ENCODE results near the gene MDFIC. TPM values are rescaled to one million over a fixed set of nuclear protein-coding genes. Genes with fewer than 3 reads are reported as not detected.

Gene MDFIC
- polyA plus RNA-seq, 1 donor (not counting 4 experiments of a cell fraction or from before 2014, with no cell fraction given) = 8.5 TPM

DNA sequence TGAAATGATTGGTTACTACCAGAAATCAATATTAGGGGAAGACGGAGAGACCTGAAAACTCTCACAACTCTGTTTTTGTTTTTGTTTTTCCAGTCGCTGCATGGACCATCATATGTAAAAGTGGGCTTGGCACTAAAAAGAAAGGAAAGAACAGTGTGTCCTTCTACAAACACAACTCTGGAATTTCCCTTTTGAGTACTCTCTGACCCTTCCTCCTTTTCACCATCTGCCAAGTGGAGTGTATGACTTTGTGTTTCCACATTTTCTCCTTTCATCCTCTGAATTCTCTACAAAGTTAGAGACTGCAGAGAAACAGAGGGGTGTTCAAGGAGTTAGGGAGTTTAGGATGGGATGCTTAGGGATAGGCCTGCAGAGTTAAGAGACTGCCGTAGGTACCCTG lies 92.0 kb downstream of the MDFIC start:
- no peaks in the 10 kb centered on the region for H3K36me3 ChIP-seq (ENCODE audit: control insufficient read depth in 2 of 2, extremely low read depth in 1 of 2, insufficient read depth in 2 of 2, low read length in 2 of 2)
- H2AFZ ChIP-seq (ENCODE audit: control insufficient read depth, low read length) = no peak overlapping the region
- H3K4me1 ChIP-seq (ENCODE audit: control insufficient read depth, extremely low read depth, insufficient read depth, low read length) = no peaks in the 10 kb centered on the region
- no peaks in the 10 kb centered on the region for H3K9me1 ChIP-seq (ENCODE audit: control insufficient read depth, extremely low read depth, insufficient read depth, low read length)
- no peak for TF ChIP-seq EZH2 (IDR thresholded peaks at IDR 0.05; ENCODE audit: low read length)
- TF ChIP-seq, protein P1, sequence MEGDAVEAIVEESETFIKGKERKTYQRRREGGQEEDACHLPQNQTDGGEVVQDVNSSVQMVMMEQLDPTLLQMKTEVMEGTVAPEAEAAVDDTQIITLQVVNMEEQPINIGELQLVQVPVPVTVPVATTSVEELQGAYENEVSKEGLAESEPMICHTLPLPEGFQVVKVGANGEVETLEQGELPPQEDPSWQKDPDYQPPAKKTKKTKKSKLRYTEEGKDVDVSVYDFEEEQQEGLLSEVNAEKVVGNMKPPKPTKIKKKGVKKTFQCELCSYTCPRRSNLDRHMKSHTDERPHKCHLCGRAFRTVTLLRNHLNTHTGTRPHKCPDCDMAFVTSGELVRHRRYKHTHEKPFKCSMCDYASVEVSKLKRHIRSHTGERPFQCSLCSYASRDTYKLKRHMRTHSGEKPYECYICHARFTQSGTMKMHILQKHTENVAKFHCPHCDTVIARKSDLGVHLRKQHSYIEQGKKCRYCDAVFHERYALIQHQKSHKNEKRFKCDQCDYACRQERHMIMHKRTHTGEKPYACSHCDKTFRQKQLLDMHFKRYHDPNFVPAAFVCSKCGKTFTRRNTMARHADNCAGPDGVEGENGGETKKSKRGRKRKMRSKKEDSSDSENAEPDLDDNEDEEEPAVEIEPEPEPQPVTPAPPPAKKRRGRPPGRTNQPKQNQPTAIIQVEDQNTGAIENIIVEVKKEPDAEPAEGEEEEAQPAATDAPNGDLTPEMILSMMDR (optimal IDR thresholded peaks at IDR 0.05 in 1 of 3, IDR thresholded peaks at IDR 0.05 in 1 of 3, conservative IDR thresholded peaks at IDR 0.05 in 1 of 3; ENCODE audit: extremely low read depth in 1 of 3, insufficient read depth in 2 of 3, low read length in 3 of 3) = no peak
- DNase-seq (ENCODE audit: low read depth, low spot score) (no peak), FAIRE-seq (no peak)
- H3K9me3 ChIP-seq (ENCODE audit: control insufficient read depth, low read depth, low read length) = no peaks in the 10 kb centered on the region
- H3K4me3 ChIP-seq (ENCODE audit: control insufficient read depth in 2 of 3, extremely low read depth in 1 of 3, insufficient read depth in 2 of 3, low read depth in 1 of 3, low read length in 3 of 3) = no peak overlapping the region
- H3K27ac ChIP-seq (ENCODE audit: control insufficient read depth, insufficient read depth, low read length) = no peak overlapping the region
- no peaks in the 10 kb centered on the region for H3K27me3 ChIP-seq (ENCODE audit: control insufficient read depth, extremely low read depth, insufficient read depth, low read length)
- no peaks in the 10 kb centered on the region for H4K20me1 ChIP-seq (ENCODE audit: control insufficient read depth, extremely low read depth, insufficient read depth, low read length)
- no peak overlapping the region for H3K9ac ChIP-seq (ENCODE audit: control insufficient read depth, extremely low read depth, insufficient read depth, low read length)
- no peaks in the 10 kb centered on the region for H3K79me2 ChIP-seq (ENCODE audit: control insufficient read depth, insufficient read depth, low read length)
- no peak overlapping the region for H3K4me2 ChIP-seq (ENCODE audit: control insufficient read depth, extremely low read depth, insufficient read depth, low read depth, low read length)
- dilution Hi-C loops (cut with MboI; ENCODE audit: extremely low pct_ligation_motif_present, low sequenced_read_pairs) = no loop called here

DNA sequence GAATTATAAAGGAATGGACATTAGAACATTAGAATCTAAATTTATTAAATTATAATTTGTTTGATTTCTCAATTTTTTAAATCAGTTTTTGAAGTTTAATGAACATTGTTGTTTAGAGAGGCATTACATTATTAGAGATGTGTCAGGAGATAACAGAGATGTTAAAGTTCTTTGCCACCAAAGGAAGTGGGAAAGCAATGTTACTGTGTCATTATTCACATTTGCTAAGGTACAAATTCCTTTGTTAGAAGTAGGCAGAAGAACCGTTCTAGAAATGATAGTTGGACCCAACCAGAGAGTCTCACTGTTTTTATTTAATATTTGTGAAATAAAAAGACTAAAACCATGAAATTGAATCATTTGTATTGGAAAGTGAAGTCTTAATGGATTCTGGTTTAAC lies 92.9 kb downstream of the MDFIC start:
- no peak overlapping the region for H3K4me2 ChIP-seq (ENCODE audit: control insufficient read depth, extremely low read depth, insufficient read depth, low read depth, low read length)
- no peaks in the 10 kb centered on the region for H3K9me3 ChIP-seq (ENCODE audit: control insufficient read depth, low read depth, low read length)
- no peak overlapping the region for H3K9ac ChIP-seq (ENCODE audit: control insufficient read depth, extremely low read depth, insufficient read depth, low read length)
- dilution Hi-C loops (cut with MboI; ENCODE audit: extremely low pct_ligation_motif_present, low sequenced_read_pairs) = no loop called here
- H2AFZ ChIP-seq (ENCODE audit: control insufficient read depth, low read length) = no peak overlapping the region
- TF ChIP-seq, protein P1 (optimal IDR thresholded peaks at IDR 0.05 in 1 of 3, IDR thresholded peaks at IDR 0.05 in 1 of 3, conservative IDR thresholded peaks at IDR 0.05 in 1 of 3; ENCODE audit: extremely low read depth in 1 of 3, insufficient read depth in 2 of 3, low read length in 3 of 3) = no peak
- no peak for TF ChIP-seq EZH2 (IDR thresholded peaks at IDR 0.05; ENCODE audit: low read length)
- FAIRE-seq = no peak
- no peak overlapping the region for H3K4me3 ChIP-seq (ENCODE audit: control insufficient read depth in 2 of 3, extremely low read depth in 1 of 3, insufficient read depth in 2 of 3, low read depth in 1 of 3, low read length in 3 of 3)
- no peaks in the 10 kb centered on the region for H3K9me1 ChIP-seq (ENCODE audit: control insufficient read depth, extremely low read depth, insufficient read depth, low read length)
- H3K79me2 ChIP-seq (ENCODE audit: control insufficient read depth, insufficient read depth, low read length) = no peaks in the 10 kb centered on the region
- no peaks in the 10 kb centered on the region for H3K27me3 ChIP-seq (ENCODE audit: control insufficient read depth, extremely low read depth, insufficient read depth, low read length)
- no peaks in the 10 kb centered on the region for H3K4me1 ChIP-seq (ENCODE audit: control insufficient read depth, extremely low read depth, insufficient read depth, low read length)
- H4K20me1 ChIP-seq (ENCODE audit: control insufficient read depth, extremely low read depth, insufficient read depth, low read length) = no peaks in the 10 kb centered on the region
- H3K27ac ChIP-seq (ENCODE audit: control insufficient read depth, insufficient read depth, low read length) = no peak overlapping the region
- no peak for DNase-seq (ENCODE audit: low read depth, low spot score)
- no peaks in the 10 kb centered on the region for H3K36me3 ChIP-seq (ENCODE audit: control insufficient read depth in 2 of 2, extremely low read depth in 1 of 2, insufficient read depth in 2 of 2, low read length in 2 of 2)

Data from keratinocyte (primary cell).